Natural killer cell (primary cell): ENCODE results near the gene NRF1. TPM values are rescaled to one million over a fixed set of nuclear protein-coding genes. Genes with fewer than 3 reads are reported as not detected.

Experiments
- ATAC-seq, 3 donors: fragments of 150-1000 bp in 2 of 3; fragments of 200-7000 bp in 1 of 3; cut with Tn5 transposase; 1 replicate in 1 of 3; 2 replicates in 2 of 3; pipeline ENCODE4 v1.10.0; 2021; ENCODE audit warnings: mild to moderate bottlenecking in 2 of 3, moderate library complexity in 2 of 3
- DNase-seq, 2 donors: peaks; one replicate each; pipeline versions ENCODE4 v3.0.0 to v3.0.0-alpha.2; 2013 to 2021; ENCODE audit warnings: mixed read lengths in 1 of 2
- H3K27ac ChIP-seq: one replicate; pipeline ENCODE4 v1.5.1; 2013; ENCODE audit warnings: mild to moderate bottlenecking, low read length
- H3K27me3 ChIP-seq: one replicate; pipeline ENCODE4 v1.6.1; 2013; ENCODE audit warnings: low read length; ENCODE audit not compliant: control insufficient read depth, insufficient read depth
- H3K36me3 ChIP-seq: one replicate; pipeline ENCODE4 v1.6.1; 2013; ENCODE audit warnings: low read length; ENCODE audit not compliant: control insufficient read depth, insufficient read depth
- H3K4me1 ChIP-seq: one replicate; pipeline ENCODE4 v1.6.1; 2013; ENCODE audit warnings: low read length; ENCODE audit not compliant: control insufficient read depth, insufficient read depth
- H3K4me3 ChIP-seq: one replicate; pipeline ENCODE4 v1.5.1; 2013; ENCODE audit warnings: low read length
- H3K9me3 ChIP-seq: one replicate; pipeline ENCODE4 v1.6.1; 2013; ENCODE audit warnings: low read length; ENCODE audit not compliant: control insufficient read depth, insufficient read depth
- H3K27ac Mint-ChIP-seq, 2 donors: one replicate each; pipeline ENCODE4 v1.8.0; 2022; ENCODE audit warnings: mild to moderate bottlenecking in 2 of 2, mixed read lengths in 2 of 2, moderate library complexity in 1 of 2
- H3K27me3 Mint-ChIP-seq, 2 donors: one replicate each; pipeline ENCODE4 v1.8.0; 2022; ENCODE audit warnings: low read depth in 2 of 2, mixed read lengths in 2 of 2
- H3K36me3 Mint-ChIP-seq: one replicate; pipeline ENCODE4 v1.8.0; 2022; ENCODE audit warnings: mixed read lengths
- H3K4me1 Mint-ChIP-seq, 2 donors: one replicate each; pipeline ENCODE4 v1.8.0; 2022; ENCODE audit warnings: mixed read lengths in 2 of 2
- H3K4me3 Mint-ChIP-seq: one replicate; pipeline ENCODE4 v1.8.0; 2022; ENCODE audit warnings: mild to moderate bottlenecking, moderate library complexity, mixed read lengths
- H3K9me3 Mint-ChIP-seq, 2 donors: one replicate each; pipeline ENCODE4 v1.8.0; 2022; ENCODE audit warnings: mixed read lengths in 2 of 2
- CTCF ChIP-seq: fragments of 200-600 bp; IDR thresholded peaks from one replicate; pipeline ENCODE4 v1.8.0; 2022; ENCODE audit warnings: antibody characterized with exemption
- WGBS: methylation state at CpG from one replicate; pipeline ENCODE4 v1.1.7; 2013; ENCODE audit warnings: missing lambda C conversion rate; ENCODE audit not compliant: insufficient coverage; 5-methylcytosine and 5-hydroxymethylcytosine counted together
- intact Hi-C: fragments of 100-400 bp; cut with micrococcal nuclease; formaldehyde crosslinking; loops from one replicate; pipeline ENCODE4 v1.14.2; 2022
- total RNA-seq, 4 donors: library from RNA; stranded (reverse); fragments of 120-200 nt in 1 of 4; gene quantifications; one replicate each; pipeline versions ENCODE4 v1.2.3 to v1.2.4, GENCODE V29; 2013 to 2022

Gene NRF1
- total RNA-seq, 3 donors from 2014 or later (not counting 1 experiment from before 2014, with no cell fraction given), result 39.8 to 43.5 (median 40.1) TPM

- peaks cover 32% of the 10 kb centered on the region for H3K4me1 ChIP-seq
- Mint-ChIP-seq H3K9me3 (no peaks in the 10 kb centered on the region), H3K27me3 (peaks cover 0 to 4% of the 10 kb centered on the region in 2 donors), H3K27ac (no peak overlapping the region), H3K4me3 (no peak overlapping the region), H3K4me1 (peaks cover 25 to 45% of the 10 kb centered on the region in 2 donors), H3K36me3 (no peaks in the 10 kb centered on the region)
- H3K36me3 ChIP-seq, result no peaks in the 10 kb centered on the region
- no peak overlapping the region for H3K4me3 ChIP-seq
- H3K9me3 ChIP-seq, result no peaks in the 10 kb centered on the region
- no peak overlapping the region for H3K27ac ChIP-seq
- intact Hi-C loops, result no loop called here
- no peaks in the 10 kb centered on the region for H3K27me3 ChIP-seq
- TF ChIP-seq CTCF, result no peak
- WGBS, result 86% methylated on average over 9 of the region's 9 CpGs
- DNase-seq (no peak), ATAC-seq (no peak)
These were observed 157.9 kb downstream of the NRF1 start for GRCh38 chr7:129769400-129769774.

GRCh38 chr7:129769866-129770808 lies 158.6 kb downstream of the NRF1 start:
- peaks cover 0 to 4% of the 10 kb centered on the region in 2 donors for H3K27me3 Mint-ChIP-seq
- H3K4me3 Mint-ChIP-seq, result no peak overlapping the region
- Histone ChIP-seq H3K36me3 (no peaks in the 10 kb centered on the region), H3K4me1 (peaks cover 28% of the 10 kb centered on the region), H3K9me3 (no peaks in the 10 kb centered on the region), H3K27ac (no peak overlapping the region), H3K27me3 (no peaks in the 10 kb centered on the region), H3K4me3 (no peak overlapping the region)
- no peak overlapping the region for H3K27ac Mint-ChIP-seq
- no peaks in the 10 kb centered on the region for H3K9me3 Mint-ChIP-seq
- no peak for TF ChIP-seq CTCF
- H3K36me3 Mint-ChIP-seq, result no peaks in the 10 kb centered on the region
- WGBS, result 86% methylated on average over 21 of the region's 21 CpGs
- intact Hi-C loops, result no loop called here
- H3K4me1 Mint-ChIP-seq, result peaks cover 22 to 40% of the 10 kb centered on the region in 2 donors
- no peak for DNase-seq
- no peak for ATAC-seq

- H3K36me3 ChIP-seq, result no peaks in the 10 kb centered on the region
- no peak for ATAC-seq
- no peak overlapping the region for H3K27ac Mint-ChIP-seq
- peaks cover 22 to 33% of the 10 kb centered on the region in 2 donors for H3K4me1 Mint-ChIP-seq
- DNase-seq, result no peak
- 64% methylated on average over 19 of the region's 19 CpGs for WGBS
- peaks cover 28% of the 10 kb centered on the region for H3K4me1 ChIP-seq
- intact Hi-C loops, result no loop called here
- H3K9me3 ChIP-seq, result no peaks in the 10 kb centered on the region
- H3K4me3 Mint-ChIP-seq, result no peak overlapping the region
- no peak overlapping the region for H3K4me3 ChIP-seq
- H3K27ac ChIP-seq, result no peak overlapping the region
- peaks cover 0 to 5% of the 10 kb centered on the region in 2 donors for H3K27me3 Mint-ChIP-seq
- no peaks in the 10 kb centered on the region for H3K36me3 Mint-ChIP-seq
- TF ChIP-seq CTCF, result no peak
- no peaks in the 10 kb centered on the region for H3K9me3 Mint-ChIP-seq
- H3K27me3 ChIP-seq, result no peaks in the 10 kb centered on the region
These were observed 159.8 kb downstream of the NRF1 start for GRCh38 chr7:129771201-129771927.
